ENCODE measurements around the gene SPEF1. TPM values are rescaled to one million over a fixed set of nuclear protein-coding genes. Genes with fewer than 3 reads are reported as not detected.

The SPEF1 gene
- total RNA-seq, 1 donor = under 0.01 TPM

DNA sequence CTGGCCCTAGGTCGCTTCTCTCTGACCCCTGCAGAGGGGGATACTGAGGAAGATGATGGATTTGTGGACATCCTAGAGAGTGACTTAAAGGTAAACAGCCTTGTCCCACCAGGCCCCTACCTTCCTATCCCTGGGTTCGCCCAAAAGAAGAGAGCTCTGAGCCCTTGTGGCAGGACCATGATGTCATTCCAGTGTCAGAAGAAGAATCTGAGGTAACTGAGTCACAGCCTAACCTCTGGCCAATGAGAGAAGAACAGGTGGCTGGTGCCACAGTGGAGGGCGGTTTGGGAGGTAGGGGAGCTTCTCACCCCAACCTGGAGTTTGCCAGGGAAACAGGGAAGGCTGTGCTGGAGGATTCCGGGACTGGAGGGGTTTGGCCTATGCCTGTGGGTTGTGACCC lies 20.1 kb upstream of the SPEF1 start:
- no peak for DNase-seq (ENCODE audit: low read depth)
- no peak for TF ChIP-seq CTCF (IDR thresholded peaks at IDR 0.05; ENCODE audit: insufficient read depth, low read depth, low read length)
- H3K4me3 ChIP-seq (ENCODE audit: low read depth, low read length) = no peak overlapping the region

DNA sequence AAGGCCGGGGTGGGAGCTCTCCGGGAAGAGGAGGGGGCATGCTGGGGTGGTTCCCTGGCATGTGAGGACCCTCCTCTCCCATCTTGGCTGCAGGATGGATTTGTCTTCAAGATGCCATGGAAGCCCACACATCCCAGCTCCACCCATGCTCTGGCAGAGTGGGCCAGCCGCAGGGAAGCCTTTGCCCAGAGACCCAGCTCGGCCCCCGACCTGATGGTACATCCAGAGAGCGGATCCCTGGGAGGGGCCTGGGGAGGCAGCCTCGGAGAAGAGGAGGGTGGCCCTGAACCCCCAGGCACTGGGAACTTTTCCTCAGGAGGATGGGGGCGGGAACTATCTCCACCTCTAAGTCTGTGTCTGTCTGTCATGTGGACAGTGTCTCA lies 19.6 kb upstream of the SPEF1 start:
- TF ChIP-seq CTCF (IDR thresholded peaks at IDR 0.05; ENCODE audit: insufficient read depth, low read depth, low read length) = no peak
- H3K4me3 ChIP-seq (ENCODE audit: low read depth, low read length) = no peak overlapping the region
- DNase-seq (ENCODE audit: low read depth) = no peak

GRCh38 chr20:3800256-3800877 lies 19.1 kb upstream of the SPEF1 start:
- no peak for DNase-seq (ENCODE audit: low read depth)
- H3K4me3 ChIP-seq (ENCODE audit: low read depth, low read length) = no peak overlapping the region
- no peak for TF ChIP-seq CTCF (IDR thresholded peaks at IDR 0.05; ENCODE audit: insufficient read depth, low read depth, low read length)

DNA sequence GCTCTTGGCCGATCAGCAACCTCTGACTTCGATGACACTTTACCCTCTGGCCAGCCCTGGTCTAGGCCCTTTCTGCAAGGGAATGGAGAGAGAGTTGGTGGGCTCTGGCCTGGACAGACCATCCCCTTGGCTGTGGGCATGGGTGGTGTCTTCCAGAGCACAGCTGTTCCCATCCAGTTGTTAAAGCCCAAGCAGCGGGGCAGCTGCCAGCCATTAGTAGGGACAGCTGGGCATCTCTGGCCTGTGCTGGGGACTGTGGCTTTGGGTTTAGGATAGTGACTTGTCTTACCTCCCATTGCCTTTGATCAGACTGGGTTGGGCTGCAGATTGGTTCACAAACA lies 17.6 kb upstream of the SPEF1 start:
- DNase-seq (ENCODE audit: low read depth) = no peak
- TF ChIP-seq CTCF (IDR thresholded peaks at IDR 0.05; ENCODE audit: insufficient read depth, low read depth, low read length) = no peak
- H3K4me3 ChIP-seq (ENCODE audit: low read depth, low read length) = no peak overlapping the region

- DNase-seq (ENCODE audit: low read depth) = no peak
- TF ChIP-seq CTCF (IDR thresholded peaks at IDR 0.05; ENCODE audit: insufficient read depth, low read depth, low read length) = no peak
- H3K4me3 ChIP-seq (ENCODE audit: low read depth, low read length) = peak overlapping the region; percentile 77
Measured at GRCh38 chr20:3798373-3798768, 17.1 kb upstream of the SPEF1 start.

GRCh38 chr20:3797592-3798372 lies 16.5 kb upstream of the SPEF1 start:
- TF ChIP-seq CTCF (IDR thresholded peaks at IDR 0.05; ENCODE audit: insufficient read depth, low read depth, low read length) = no peak
- peak; percentile 69 for DNase-seq (ENCODE audit: low read depth)
- H3K4me3 ChIP-seq (ENCODE audit: low read depth, low read length) = peak overlapping the region; percentile 77

DNA sequence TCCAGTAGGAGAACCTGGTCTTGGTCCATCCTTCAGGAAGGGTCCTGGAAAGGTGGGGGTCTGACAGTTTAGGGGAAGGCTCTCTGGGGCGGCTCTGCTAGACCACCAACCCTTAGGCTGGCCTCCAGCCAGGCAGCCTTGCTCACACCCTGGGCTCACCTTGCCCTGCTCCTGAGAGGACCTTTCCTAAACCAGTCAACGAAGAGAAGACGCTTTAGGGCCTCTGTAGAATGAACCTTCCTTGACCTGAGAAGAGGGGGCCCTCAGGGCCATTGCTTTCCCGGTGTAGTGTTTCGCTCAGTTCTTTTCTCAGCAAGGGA lies 15.9 kb upstream of the SPEF1 start:
- H3K4me3 ChIP-seq (ENCODE audit: low read depth, low read length) = peak overlapping the region; percentile 77
- no peak for DNase-seq (ENCODE audit: low read depth)
- TF ChIP-seq CTCF (IDR thresholded peaks at IDR 0.05; ENCODE audit: insufficient read depth, low read depth, low read length) = no peak

Measured in fibroblast of villous mesenchyme (primary cell).